Hepatocyte (in vitro differentiated cells): ENCODE results near the gene RAP1B. TPM values are rescaled to one million over a fixed set of nuclear protein-coding genes. Genes with fewer than 3 reads are reported as not detected.

Experiments
- DNase-seq: peaks from one replicate; pipeline ENCODE4 v3.0.0-alpha.2; 2016; ENCODE audit warnings: low spot score
- H2AFZ ChIP-seq: fragments of 200-600 bp; sonication (generic); 2 replicates; pipeline ENCODE4 v1.6.0; 2016; ENCODE audit warnings: antibody characterized with exemption, mild to moderate bottlenecking
- H3K27ac ChIP-seq: fragments of 200-600 bp; sonication (generic); 2 replicates; pipeline ENCODE4 v1.5.1; 2016; ENCODE audit warnings: mild to moderate bottlenecking
- H3K27me3 ChIP-seq: fragments of 200-600 bp; sonication (generic); 2 replicates; pipeline ENCODE4 v1.6.1; 2016
- H3K36me3 ChIP-seq: fragments of 200-600 bp; sonication (generic); replicated peaks from 2 replicates; pipeline ENCODE4 v1.5.1; 2016; ENCODE audit warnings: low read depth; ENCODE audit not compliant: insufficient read depth
- H3K4me1 ChIP-seq: fragments of 200-600 bp; sonication (generic); 2 replicates; pipeline ENCODE4 v1.5.1; 2016; ENCODE audit warnings: mild to moderate bottlenecking, moderate library complexity; ENCODE audit not compliant: insufficient read depth
- H3K4me2 ChIP-seq: fragments of 200-600 bp; sonication (generic); 2 replicates; pipeline ENCODE4 v1.6.0; 2016
- H3K4me3 ChIP-seq: fragments of 200-600 bp; sonication (generic); 2 replicates; pipeline ENCODE4 v1.5.1; 2016; ENCODE audit warnings: mild to moderate bottlenecking
- H3K79me2 ChIP-seq: fragments of 200-600 bp; sonication (generic); 2 replicates; pipeline ENCODE4 v1.6.0; 2017; ENCODE audit warnings: mild to moderate bottlenecking
- H3K9me2 ChIP-seq: fragments of 200-600 bp; sonication (generic); replicated peaks from 2 replicates; pipeline ENCODE4 v1.6.0; 2017; ENCODE audit warnings: mild to moderate bottlenecking; ENCODE audit not compliant: insufficient read depth
- H3K9me3 ChIP-seq: fragments of 200-600 bp; sonication (generic); 2 replicates; pipeline ENCODE4 v1.5.1; 2016; ENCODE audit warnings: low read depth, mild to moderate bottlenecking
- H4K20me1 ChIP-seq: fragments of 200-600 bp; sonication (generic); 2 replicates; pipeline ENCODE4 v1.6.0; 2016; ENCODE audit warnings: mild to moderate bottlenecking; ENCODE audit not compliant: insufficient read depth, poor library complexity, severe bottlenecking
- EZH2phosphoT487 ChIP-seq: fragments of 200-600 bp; sonication (generic); IDR thresholded peaks from one replicate; pipeline ENCODE4 v1.6.1; 2018; ENCODE audit warnings: antibody characterized with exemption, mild to moderate bottlenecking, low read depth, moderate library complexity; ENCODE audit not compliant: unreplicated experiment, severe bottlenecking
- WGBS: methylation state at CpG from one replicate; pipeline ENCODE4 v1.1.6; 2016; ENCODE audit warnings: low lambda C conversion rate; ENCODE audit errors: missing lambda C conversion rate; 5-methylcytosine and 5-hydroxymethylcytosine counted together
- polyA plus RNA-seq: library from polyadenylated mRNA; unstranded; fragments of >200 nt; fragmentation: Nextera tagmentation; extraction: Ambion mirVana; gene quantifications from 2 replicates; pipeline ENCODE4 v1.2.1, GENCODE V29; 2016
- small RNA-seq: library from RNA; depleted of rRNA; stranded (forward); fragments of <200 nt; gene quantifications from one replicate; pipeline ENCODE3, GENCODE V24; 2014
- total RNA-seq: library from RNA; depleted of rRNA; stranded (reverse); fragments of >200 nt; gene quantifications from 2 replicates; pipeline ENCODE4 v1.2.3, GENCODE V29; 2014

The RAP1B gene
- total and polyA plus RNA-seq, 2 experiments from 2014 or later, result 179 to 257 TPM

DNA sequence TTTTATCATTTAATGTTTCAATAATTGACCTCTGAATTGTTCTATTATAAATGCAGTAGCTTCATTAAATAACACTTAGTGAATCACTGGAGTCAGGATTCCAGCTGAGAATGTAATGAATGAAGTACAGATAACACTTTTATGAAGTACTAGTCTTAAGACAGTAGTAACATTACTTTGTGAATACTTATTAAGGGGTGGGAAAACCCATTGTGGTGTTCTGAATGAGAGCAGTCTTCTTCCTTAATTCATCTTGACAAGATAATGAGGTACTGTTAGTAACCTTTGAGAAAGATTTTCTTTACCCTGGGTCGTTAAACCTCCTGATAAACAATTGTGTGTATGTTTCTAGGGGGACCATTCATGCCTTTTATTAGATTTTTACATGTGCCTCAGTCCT lies 88.8 kb downstream of the RAP1B start:
- H3K9me2 ChIP-seq, result no peaks in the 10 kb centered on the region
- no peaks in the 10 kb centered on the region for H3K36me3 ChIP-seq
- H3K4me3 ChIP-seq, result no peak overlapping the region
- H3K27ac ChIP-seq, result no peak overlapping the region
- no peaks in the 10 kb centered on the region for H3K9me3 ChIP-seq
- WGBS, result 77% methylated on average over 1 of the region's 1 CpG
- H2AFZ ChIP-seq, result no peak overlapping the region
- H3K4me1 ChIP-seq, result no peaks in the 10 kb centered on the region
- no peaks in the 10 kb centered on the region for H4K20me1 ChIP-seq
- no peak for DNase-seq
- H3K79me2 ChIP-seq, result no peaks in the 10 kb centered on the region
- H3K27me3 ChIP-seq, result no peaks in the 10 kb centered on the region
- H3K4me2 ChIP-seq, result no peak overlapping the region
- no peak for TF ChIP-seq EZH2phosphoT487

Small RNAs within 50 kb of the gene (small RNA-seq; reads per million reads assigned to genes)
- not detected for gene RF00017
- gene SNORA70G, result not detected

Other genes with a start within 250 kb of the RAP1B start
- 24.5 and 40.1 TPM in 2 replicates for gene NUP107, start 76.1 kb downstream of the RAP1B start, total RNA-seq
- 23.0 and 27.6 TPM in 2 replicates for gene NUP107, start 76.1 kb downstream of the RAP1B start, polyA plus RNA-seq
- gene SLC35E3, start 135.3 kb downstream of the RAP1B start, total RNA-seq, result 3.3 and 3.5 TPM in 2 replicates
- 11.4 and 11.7 TPM in 2 replicates for gene SLC35E3, start 135.3 kb downstream of the RAP1B start, polyA plus RNA-seq
- gene MDM2, start 197.3 kb downstream of the RAP1B start, total RNA-seq, result 77.4 and 82.5 TPM in 2 replicates
- gene MDM2, start 197.3 kb downstream of the RAP1B start, polyA plus RNA-seq, result 42.0 and 47.6 TPM in 2 replicates